RWPE1 (cell line): Measurements from ENCODE around the gene PEAK1.

Experiments
- CTCF ChIA-PET: fragments of 350-600 bp; sonication (Branson Sonifier 250); formaldehyde crosslinking; extraction: SDS; loops from one replicate; lab custom pipeline; 2021; lab: Yijun Ruan, JAX
- POLR2A ChIA-PET: fragments of 400-600 bp; formaldehyde crosslinking; extraction: SDS; loops from one replicate; lab custom pipeline; 2020; ENCODE audit warnings: antibody characterized with exemption; ENCODE audit not compliant: low non-redundant PET; lab: Yijun Ruan, JAX
- DNase-seq: peaks from one replicate; pipeline ENCODE4 v3.0.0; 2012; ENCODE audit warnings: low spot score
- H3K27ac ChIP-seq: fragments of 450-650 bp; 2 replicates; pipeline ENCODE4 v1.5.1; 2017
- CTCF ChIP-seq: fragments of 450-650 bp; conservative IDR thresholded peaks from 2 replicates; pipeline ENCODE4 v1.5.1; 2017; ENCODE audit warnings: low read depth, mild to moderate bottlenecking

Gene PEAK1

GRCh38 chr15:77225646-77226045 is 194.3 kb downstream of the PEAK1 start:
- ChIA-PET CTCF (interaction anchor here (0.7 kb wide), 1 partner anchor 23 kb away, joined by 4 read pairs; no protein-coding TSS in a partner anchor), POLR2A (no interaction called here)
- DNase-seq = no peak
- no peak overlapping the region for H3K27ac ChIP-seq
- no peak for TF ChIP-seq CTCF

- DNase-seq = no peak
- no peak for TF ChIP-seq CTCF
- ChIA-PET CTCF (interaction anchor here (0.5 to 0.7 kb wide), 2 partner anchors 22 to 1281 kb away, joined by 3 to 4 read pairs; no protein-coding TSS in a partner anchor), POLR2A (no interaction called here)
- no peak overlapping the region for H3K27ac ChIP-seq
Measured at GRCh38 chr15:77225088-77225487, 194.8 kb downstream of the PEAK1 start.

GRCh38 chr15:77224352-77224751 is 195.6 kb downstream of the PEAK1 start:
- no peak for TF ChIP-seq CTCF
- no peak for DNase-seq
- POLR2A ChIA-PET = no interaction called here
- H3K27ac ChIP-seq = no peak overlapping the region
- CTCF ChIA-PET = interaction anchor here (0.5 kb wide), 1 partner anchor 319 kb away, joined by 4 read pairs; no protein-coding TSS in a partner anchor

GRCh38 chr15:77221708-77222107 is 198.2 kb downstream of the PEAK1 start:
- TF ChIP-seq CTCF = no peak
- H3K27ac ChIP-seq = no peak overlapping the region
- no peak for DNase-seq
- CTCF ChIA-PET = interaction anchor here (0.6 kb wide), 1 partner anchor 57 kb away, joined by 3 read pairs; no protein-coding TSS in a partner anchor
- POLR2A ChIA-PET = interaction anchor here (0.6 kb wide), 1 partner anchor 82 kb away, joined by 4 read pairs; no protein-coding TSS in a partner anchor

GRCh38 chr15:77221174-77221573 is 198.7 kb downstream of the PEAK1 start:
- no peak for DNase-seq
- H3K27ac ChIP-seq = no peak overlapping the region
- TF ChIP-seq CTCF = no peak
- ChIA-PET POLR2A (interaction anchor here (0.6 kb wide), 1 partner anchor 83 kb away, joined by 4 read pairs; no protein-coding TSS in a partner anchor), CTCF (interaction anchor here (0.6 kb wide), 1 partner anchor 57 kb away, joined by 3 read pairs; no protein-coding TSS in a partner anchor)

GRCh38 chr15:77219841-77220240 is 200.1 kb downstream of the PEAK1 start:
- DNase-seq = no peak
- TF ChIP-seq CTCF = no peak
- ChIA-PET CTCF (no interaction called here), POLR2A (no interaction called here)
- H3K27ac ChIP-seq = no peak overlapping the region
